Astrocyte (in vitro differentiated cells and primary cell): Measurements from ENCODE around the gene ITPK1.

ENCODE experiments used
- EZH2 ChIP-seq: IDR thresholded peaks from 2 replicates; pipeline ENCODE4 v1.6.1; 2012; ENCODE audit warnings: mild to moderate bottlenecking, low read length, inconsistent platforms; ENCODE audit not compliant: insufficient read depth
- TF ChIP-seq, protein P1 (sequence below): IDR thresholded peaks from 2 replicates; pipeline ENCODE4 v1.5.1; 2011; ENCODE audit warnings: low read depth, mild to moderate bottlenecking, inconsistent platforms, low read length, moderate library complexity; ENCODE audit not compliant: insufficient read depth

DNA sequence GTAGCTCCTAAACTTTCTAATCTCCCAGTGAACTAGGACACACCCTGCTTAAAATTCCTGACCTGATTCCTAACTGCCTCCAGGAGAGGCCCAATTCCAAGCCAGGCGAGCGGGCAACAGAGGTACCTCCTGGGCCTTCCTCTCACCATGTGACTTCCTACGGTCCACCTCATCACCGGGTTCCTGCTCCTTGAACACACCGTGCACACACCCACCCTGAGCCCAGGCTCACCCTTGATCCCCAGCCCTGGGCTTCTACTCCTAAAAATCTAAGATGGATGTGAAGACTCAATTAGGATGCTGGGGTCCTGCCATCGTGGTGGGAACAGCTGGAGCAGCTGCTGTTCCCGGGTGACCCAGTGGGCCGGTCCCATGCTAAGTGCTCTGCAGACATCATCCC is 124.2 kb downstream of the ITPK1 start:
- TF ChIP-seq, protein P1, sequence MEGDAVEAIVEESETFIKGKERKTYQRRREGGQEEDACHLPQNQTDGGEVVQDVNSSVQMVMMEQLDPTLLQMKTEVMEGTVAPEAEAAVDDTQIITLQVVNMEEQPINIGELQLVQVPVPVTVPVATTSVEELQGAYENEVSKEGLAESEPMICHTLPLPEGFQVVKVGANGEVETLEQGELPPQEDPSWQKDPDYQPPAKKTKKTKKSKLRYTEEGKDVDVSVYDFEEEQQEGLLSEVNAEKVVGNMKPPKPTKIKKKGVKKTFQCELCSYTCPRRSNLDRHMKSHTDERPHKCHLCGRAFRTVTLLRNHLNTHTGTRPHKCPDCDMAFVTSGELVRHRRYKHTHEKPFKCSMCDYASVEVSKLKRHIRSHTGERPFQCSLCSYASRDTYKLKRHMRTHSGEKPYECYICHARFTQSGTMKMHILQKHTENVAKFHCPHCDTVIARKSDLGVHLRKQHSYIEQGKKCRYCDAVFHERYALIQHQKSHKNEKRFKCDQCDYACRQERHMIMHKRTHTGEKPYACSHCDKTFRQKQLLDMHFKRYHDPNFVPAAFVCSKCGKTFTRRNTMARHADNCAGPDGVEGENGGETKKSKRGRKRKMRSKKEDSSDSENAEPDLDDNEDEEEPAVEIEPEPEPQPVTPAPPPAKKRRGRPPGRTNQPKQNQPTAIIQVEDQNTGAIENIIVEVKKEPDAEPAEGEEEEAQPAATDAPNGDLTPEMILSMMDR = no peak
- no peak for TF ChIP-seq EZH2
